SIG-M5 treated with dmso at 0.1 percent for 504 hours (cell line): ENCODE results near the gene SOWAHC.
A peak's percentile ranks its signal among the peaks of the same experiment; 100 is the strongest.

Experiments used
- DNase-seq: peaks from one replicate; lab custom pipeline; 2025; ENCODE audit not compliant: unreplicated experiment; lab: John Stamatoyannopoulos, UW

Gene SOWAHC

GRCh38 chr2:109644571-109645275 is 30.6 kb downstream of the SOWAHC start:
- peak; percentile 35 for DNase-seq

GRCh38 chr2:109645412-109646184 is 31.4 kb downstream of the SOWAHC start:
- DNase-seq = no peak

- DNase-seq = no peak
These were observed 32.8 kb downstream of the SOWAHC start for GRCh38 chr2:109646961-109647360.

- DNase-seq = no peak
These were observed 33.5 kb downstream of the SOWAHC start for GRCh38 chr2:109647636-109648035.

- no peak for DNase-seq
These were observed 33.9 kb downstream of the SOWAHC start for GRCh38 chr2:109648041-109648527.

GRCh38 chr2:109649736-109650695 is 35.9 kb downstream of the SOWAHC start:
- DNase-seq = no peak

GRCh38 chr2:109654326-109655050 is 40.3 kb downstream of the SOWAHC start:
- no peak for DNase-seq

GRCh38 chr2:109655287-109655686 is 41.1 kb downstream of the SOWAHC start:
- no peak for DNase-seq

GRCh38 chr2:109659396-109660045 is 45.4 kb downstream of the SOWAHC start:
- no peak for DNase-seq

GRCh38 chr2:109660046-109660860 is 46.1 kb downstream of the SOWAHC start:
- DNase-seq = no peak

- no peak for DNase-seq
These were observed 48.7 kb downstream of the SOWAHC start for GRCh38 chr2:109662889-109663288.

GRCh38 chr2:109663721-109664120 is 49.6 kb downstream of the SOWAHC start:
- no peak for DNase-seq

- no peak for DNase-seq
These were observed 52.3 kb downstream of the SOWAHC start for GRCh38 chr2:109666466-109666865.
